MM.1S (cell line): Measurements from ENCODE around the gene INPP4A.

ENCODE experiments used
- DNase-seq: peaks from one replicate; pipeline ENCODE4 v3.0.0-alpha.2; 2015
- H2AFZ ChIP-seq: fragments of 300-600 bp; sonication (generic); 2 replicates; pipeline ENCODE4 v1.6.0; 2016; ENCODE audit warnings: antibody characterized with exemption, low read length
- H3F3A ChIP-seq: fragments of 300-600 bp; sonication (generic); 2 replicates; pipeline ENCODE4 v1.6.1; 2016; ENCODE audit warnings: mild to moderate bottlenecking, antibody characterized with exemption, low read length, moderate library complexity, mixed read lengths; ENCODE audit not compliant: insufficient read depth
- H3K27ac ChIP-seq: fragments of 300-600 bp; sonication (generic); 2 replicates; pipeline ENCODE4 v1.5.1; 2016; ENCODE audit warnings: mild to moderate bottlenecking, low read length
- H3K27me3 ChIP-seq: fragments of 300-600 bp; sonication (generic); replicated peaks from 2 replicates; pipeline ENCODE4 v1.6.0; 2016; ENCODE audit warnings: low read length; ENCODE audit not compliant: insufficient read depth
- H3K36me3 ChIP-seq: fragments of 300-600 bp; sonication (generic); replicated peaks from 2 replicates; pipeline ENCODE4 v1.6.1; 2016; ENCODE audit warnings: mild to moderate bottlenecking, low read length, mixed read lengths; ENCODE audit not compliant: insufficient read depth
- H3K4me1 ChIP-seq: fragments of 300-600 bp; sonication (generic); 2 replicates; pipeline ENCODE4 v1.6.1; 2016; ENCODE audit warnings: low read length, mixed read lengths
- H3K4me2 ChIP-seq: fragments of 300-600 bp; sonication (generic); 2 replicates; pipeline ENCODE4 v1.6.0; 2016; ENCODE audit warnings: low read depth, low read length
- H3K4me3 ChIP-seq: fragments of 300-600 bp; sonication (generic); 2 replicates; pipeline ENCODE4 v1.5.1; 2016; ENCODE audit warnings: low read length, mixed read lengths
- H3K79me2 ChIP-seq: fragments of 300-600 bp; sonication (generic); 2 replicates; pipeline ENCODE4 v1.6.1; 2016; ENCODE audit warnings: mixed run types, low read length, mixed read lengths
- H3K9ac ChIP-seq: fragments of 300-600 bp; sonication (generic); 2 replicates; pipeline ENCODE4 v1.6.1; 2016; ENCODE audit warnings: low read length, mixed read lengths
- H3K9me2 ChIP-seq: fragments of 300-600 bp; sonication (generic); replicated peaks from 2 replicates; pipeline ENCODE4 v1.6.1; 2016; ENCODE audit warnings: mild to moderate bottlenecking, low read length, mixed read lengths; ENCODE audit not compliant: insufficient read depth
- H3K9me3 ChIP-seq: fragments of 300-600 bp; sonication (generic); replicated peaks from 2 replicates; pipeline ENCODE4 v1.6.1; 2016; ENCODE audit warnings: mild to moderate bottlenecking, low read length, mixed read lengths; ENCODE audit not compliant: insufficient read depth
- H4K20me1 ChIP-seq: fragments of 300-600 bp; sonication (generic); 2 replicates; pipeline ENCODE4 v1.6.1; 2016; ENCODE audit warnings: mild to moderate bottlenecking, low read length, moderate library complexity, mixed read lengths; ENCODE audit not compliant: insufficient read depth
- EZH2 ChIP-seq: fragments of 300-600 bp; sonication (generic); optimal IDR thresholded peaks from 2 replicates; pipeline ENCODE3; 2017; ENCODE audit warnings: low read depth, mild to moderate bottlenecking, antibody characterized with exemption, low read length, mixed read lengths
- EZH2phosphoT487 ChIP-seq: fragments of 300-600 bp; sonication (generic); IDR thresholded peaks from 2 replicates; pipeline ENCODE4 v1.6.1; 2018; ENCODE audit warnings: antibody characterized with exemption, low read length
- TF ChIP-seq, protein P1 (sequence below): fragments of 300-600 bp; sonication (generic); IDR thresholded peaks from 2 replicates; pipeline ENCODE4 v1.5.1; 2016; ENCODE audit warnings: antibody characterized with exemption, low read length, mixed read lengths

INPP4A gene

DNA sequence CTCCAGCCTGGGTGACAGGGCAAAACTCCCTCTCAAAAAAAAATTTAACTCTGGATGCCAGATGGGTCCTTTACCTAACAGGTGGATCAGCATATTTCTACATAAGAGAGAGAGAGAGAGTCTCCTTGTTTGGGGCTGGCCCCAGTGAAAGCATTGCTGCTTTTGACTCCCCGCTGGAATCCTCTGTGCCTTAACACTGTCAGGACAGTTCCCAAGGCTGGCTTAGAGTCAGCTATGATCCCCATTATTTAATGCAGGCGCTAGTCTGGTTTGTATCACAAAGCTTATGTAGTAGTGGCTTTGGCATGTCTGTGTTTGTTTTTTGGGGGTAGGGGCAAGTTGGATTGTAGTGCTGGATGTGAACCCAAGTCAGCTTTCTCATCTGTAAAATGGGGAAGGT is 9.4 kb downstream of the INPP4A start:
- peak overlapping the region; percentile 54; the same call in 1 of the 2 replicates for H3K9ac ChIP-seq
- H3K79me2 ChIP-seq = peaks cover 100% of the 10 kb centered on the region
- no peaks in the 10 kb centered on the region for H3K9me3 ChIP-seq
- H3K27ac ChIP-seq = peak overlapping the region; percentile 99; the same call in 1 of the 2 replicates
- TF ChIP-seq, protein P1, sequence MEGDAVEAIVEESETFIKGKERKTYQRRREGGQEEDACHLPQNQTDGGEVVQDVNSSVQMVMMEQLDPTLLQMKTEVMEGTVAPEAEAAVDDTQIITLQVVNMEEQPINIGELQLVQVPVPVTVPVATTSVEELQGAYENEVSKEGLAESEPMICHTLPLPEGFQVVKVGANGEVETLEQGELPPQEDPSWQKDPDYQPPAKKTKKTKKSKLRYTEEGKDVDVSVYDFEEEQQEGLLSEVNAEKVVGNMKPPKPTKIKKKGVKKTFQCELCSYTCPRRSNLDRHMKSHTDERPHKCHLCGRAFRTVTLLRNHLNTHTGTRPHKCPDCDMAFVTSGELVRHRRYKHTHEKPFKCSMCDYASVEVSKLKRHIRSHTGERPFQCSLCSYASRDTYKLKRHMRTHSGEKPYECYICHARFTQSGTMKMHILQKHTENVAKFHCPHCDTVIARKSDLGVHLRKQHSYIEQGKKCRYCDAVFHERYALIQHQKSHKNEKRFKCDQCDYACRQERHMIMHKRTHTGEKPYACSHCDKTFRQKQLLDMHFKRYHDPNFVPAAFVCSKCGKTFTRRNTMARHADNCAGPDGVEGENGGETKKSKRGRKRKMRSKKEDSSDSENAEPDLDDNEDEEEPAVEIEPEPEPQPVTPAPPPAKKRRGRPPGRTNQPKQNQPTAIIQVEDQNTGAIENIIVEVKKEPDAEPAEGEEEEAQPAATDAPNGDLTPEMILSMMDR = no peak
- TF ChIP-seq EZH2phosphoT487 = no peak
- TF ChIP-seq EZH2 = no peak
- no peaks in the 10 kb centered on the region for H3K27me3 ChIP-seq
- peaks cover 98% of the 10 kb centered on the region for H3K4me1 ChIP-seq
- no peaks in the 10 kb centered on the region for H3K9me2 ChIP-seq
- H3K4me3 ChIP-seq = no peak overlapping the region
- H4K20me1 ChIP-seq = peaks cover 4% of the 10 kb centered on the region; the same call in 1 of the 2 replicates
- H2AFZ ChIP-seq = no peak overlapping the region
- DNase-seq = no peak
- peak overlapping the region; percentile 70 for H3K4me2 ChIP-seq
- H3F3A ChIP-seq = peaks cover 91% of the 10 kb centered on the region
- H3K36me3 ChIP-seq = peaks cover 3% of the 10 kb centered on the region; the same call in 1 of the 2 replicates

DNA sequence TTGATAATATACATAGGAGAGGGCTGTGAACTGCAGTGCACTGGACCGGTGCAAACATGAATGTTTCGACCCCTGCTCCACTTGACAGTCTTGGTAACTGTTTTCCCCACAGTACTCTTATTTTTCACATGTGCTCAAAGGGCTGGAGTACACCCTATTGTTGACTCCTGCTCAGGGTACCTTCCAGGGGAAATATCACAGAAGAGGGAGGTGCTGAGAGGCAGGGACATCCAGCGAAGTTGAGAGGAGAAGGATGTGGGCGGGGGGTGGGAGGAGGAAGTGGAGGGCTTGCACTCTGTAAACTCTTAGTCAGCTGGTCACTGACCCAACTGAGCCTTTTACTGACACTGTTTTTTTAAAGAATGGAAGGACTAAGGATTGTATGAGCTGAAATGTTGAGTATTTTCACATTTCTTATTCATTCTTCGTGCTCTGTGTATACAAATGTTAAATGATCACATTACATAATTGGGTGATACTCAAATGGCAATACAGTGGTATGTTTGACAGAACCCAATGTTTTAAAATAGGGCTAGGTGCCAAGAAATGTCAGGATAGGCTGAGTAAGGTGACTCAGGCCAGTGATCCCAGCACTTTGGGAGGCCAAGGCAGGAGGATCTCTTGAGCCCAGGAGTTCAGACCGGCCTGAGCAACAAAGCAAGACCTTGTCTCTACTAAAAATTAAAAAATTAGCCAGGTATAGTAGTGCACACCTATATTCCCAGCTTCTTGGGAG is 10.0 kb downstream of the INPP4A start:
- peaks cover 4% of the 10 kb centered on the region; the same call in 1 of the 2 replicates for H4K20me1 ChIP-seq
- H3K4me2 ChIP-seq = peak overlapping the region; percentile 70
- TF ChIP-seq, protein P1 = no peak
- no peak for TF ChIP-seq EZH2phosphoT487
- TF ChIP-seq EZH2 = no peak
- H3K36me3 ChIP-seq = peaks cover 3% of the 10 kb centered on the region; the same call in 1 of the 2 replicates
- H3K79me2 ChIP-seq = peaks cover 100% of the 10 kb centered on the region
- no peaks in the 10 kb centered on the region for H3K9me2 ChIP-seq
- H3K9me3 ChIP-seq = no peaks in the 10 kb centered on the region
- H3F3A ChIP-seq = peaks cover 91% of the 10 kb centered on the region
- peak overlapping the region; percentile 6; the same call in 1 of the 2 replicates for H3K4me3 ChIP-seq
- peak overlapping the region; percentile 54 for H3K9ac ChIP-seq
- H3K4me1 ChIP-seq = peaks cover 98% of the 10 kb centered on the region
- DNase-seq = no peak
- H3K27me3 ChIP-seq = no peaks in the 10 kb centered on the region
- no peak overlapping the region for H2AFZ ChIP-seq
- peak overlapping the region; percentile 99 for H3K27ac ChIP-seq

DNA sequence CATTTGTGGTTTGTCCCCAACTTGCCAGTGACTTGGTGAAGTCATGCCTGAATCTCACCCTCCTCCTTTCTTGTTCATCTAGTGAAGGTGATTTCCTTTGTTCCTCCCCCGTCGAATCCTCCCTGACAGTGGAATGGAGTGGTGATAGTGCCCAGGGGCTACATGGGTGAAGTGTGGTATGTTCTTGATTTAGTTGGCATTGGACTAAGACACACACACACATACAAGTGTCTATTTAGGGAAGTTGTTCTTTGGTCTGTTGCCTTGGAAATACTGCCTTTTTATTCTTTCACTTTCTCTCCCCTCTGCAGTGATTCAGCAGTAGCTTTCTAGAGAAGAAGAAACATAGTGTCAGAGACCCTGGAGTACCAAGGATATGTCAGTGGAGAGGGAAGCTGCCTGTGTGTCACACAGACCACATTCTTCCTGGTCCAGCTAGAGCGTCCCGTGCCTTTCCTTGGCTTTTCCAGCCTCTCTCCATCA is 10.9 kb downstream of the INPP4A start:
- Histone ChIP-seq H3K9me2 (no peaks in the 10 kb centered on the region), H3K9me3 (no peaks in the 10 kb centered on the region), H3K27me3 (no peaks in the 10 kb centered on the region), H3K27ac (peak overlapping the region; percentile 99), H2AFZ (no peak overlapping the region), H3K9ac (peak overlapping the region; percentile 54), H3K36me3 (peaks cover 3% of the 10 kb centered on the region; the same call in 1 of the 2 replicates), H4K20me1 (peaks cover 4% of the 10 kb centered on the region; the same call in 1 of the 2 replicates), H3K79me2 (peaks cover 100% of the 10 kb centered on the region), H3K4me2 (peak overlapping the region; percentile 70), H3K4me1 (peaks cover 98% of the 10 kb centered on the region), H3K4me3 (peak overlapping the region; percentile 34), H3F3A (peaks cover 92% of the 10 kb centered on the region)
- TF ChIP-seq EZH2phosphoT487 = no peak
- peak; percentile 70 for DNase-seq
